PFSK-1 (cell line): ENCODE data around the gene RPA3.

Source experiments
- FOXP2 ChIP-seq: optimal IDR thresholded peaks from 2 replicates; pipeline ENCODE3; 2011; ENCODE audit warnings: borderline replicate concordance, control low read depth, inconsistent platforms; ENCODE audit not compliant: insufficient read depth; ENCODE audit errors: extremely low read length, extremely low read depth
- POLR2AphosphoS5 ChIP-seq: IDR thresholded peaks from 2 replicates; pipeline ENCODE4 v1.6.1; 2012; ENCODE audit warnings: low read depth, mild to moderate bottlenecking, control low read depth, low read length, moderate library complexity
- SIN3A ChIP-seq: IDR thresholded peaks from 2 replicates; pipeline ENCODE4 v1.6.1; 2012; ENCODE audit warnings: mild to moderate bottlenecking, low read length, moderate library complexity, borderline replicate concordance; ENCODE audit not compliant: insufficient read depth
- TAF1 ChIP-seq: IDR thresholded peaks from 2 replicates; pipeline ENCODE4 v1.6.1; 2012; ENCODE audit warnings: low read length, control low read depth, borderline replicate concordance; ENCODE audit not compliant: insufficient read depth
- TF ChIP-seq, protein P1 (sequence below), 2 experiments: IDR thresholded peaks; 2 replicates each; pipeline versions ENCODE4 v1.6.1 to v1.8.0; 2011 to 2012; ENCODE audit warnings: low read depth in 2 of 2, low read length in 2 of 2, control low read depth in 1 of 2, inconsistent platforms in 1 of 2, mild to moderate bottlenecking in 1 of 2, moderate library complexity in 1 of 2; ENCODE audit not compliant: insufficient read depth in 1 of 2

RPA3 gene

DNA sequence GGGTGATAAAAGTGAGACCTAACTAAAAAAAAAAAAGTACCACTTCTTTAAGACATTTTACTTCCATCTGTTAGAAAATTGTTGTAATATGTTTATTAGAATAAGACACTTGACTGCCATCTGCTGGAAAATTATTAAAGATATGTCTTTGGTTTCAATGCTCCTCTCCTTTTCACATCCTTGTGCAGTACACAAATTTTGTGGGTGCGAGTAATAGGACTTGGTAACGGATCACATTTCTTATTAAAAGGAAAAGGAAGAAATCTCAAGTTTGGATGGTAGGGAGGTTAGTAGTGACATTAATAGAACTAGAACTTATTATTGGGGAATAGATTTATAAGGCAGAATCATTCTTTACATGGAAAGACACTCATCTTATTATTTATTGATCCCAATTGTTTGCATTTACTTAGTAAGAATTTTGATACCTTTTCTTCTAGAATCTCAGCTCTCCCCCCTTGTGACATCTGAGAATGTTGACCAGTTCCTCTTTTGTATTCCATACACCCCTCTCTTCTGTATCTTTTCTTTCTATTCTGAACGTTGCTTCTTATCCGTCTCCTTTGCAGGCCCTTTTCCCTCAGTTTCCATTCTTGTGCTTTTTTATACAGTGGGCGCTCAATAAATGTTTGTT lies 43.0 kb upstream of the RPA3 start:
- no peak for TF ChIP-seq TAF1
- TF ChIP-seq SIN3A: no peak
- TF ChIP-seq, protein P1, sequence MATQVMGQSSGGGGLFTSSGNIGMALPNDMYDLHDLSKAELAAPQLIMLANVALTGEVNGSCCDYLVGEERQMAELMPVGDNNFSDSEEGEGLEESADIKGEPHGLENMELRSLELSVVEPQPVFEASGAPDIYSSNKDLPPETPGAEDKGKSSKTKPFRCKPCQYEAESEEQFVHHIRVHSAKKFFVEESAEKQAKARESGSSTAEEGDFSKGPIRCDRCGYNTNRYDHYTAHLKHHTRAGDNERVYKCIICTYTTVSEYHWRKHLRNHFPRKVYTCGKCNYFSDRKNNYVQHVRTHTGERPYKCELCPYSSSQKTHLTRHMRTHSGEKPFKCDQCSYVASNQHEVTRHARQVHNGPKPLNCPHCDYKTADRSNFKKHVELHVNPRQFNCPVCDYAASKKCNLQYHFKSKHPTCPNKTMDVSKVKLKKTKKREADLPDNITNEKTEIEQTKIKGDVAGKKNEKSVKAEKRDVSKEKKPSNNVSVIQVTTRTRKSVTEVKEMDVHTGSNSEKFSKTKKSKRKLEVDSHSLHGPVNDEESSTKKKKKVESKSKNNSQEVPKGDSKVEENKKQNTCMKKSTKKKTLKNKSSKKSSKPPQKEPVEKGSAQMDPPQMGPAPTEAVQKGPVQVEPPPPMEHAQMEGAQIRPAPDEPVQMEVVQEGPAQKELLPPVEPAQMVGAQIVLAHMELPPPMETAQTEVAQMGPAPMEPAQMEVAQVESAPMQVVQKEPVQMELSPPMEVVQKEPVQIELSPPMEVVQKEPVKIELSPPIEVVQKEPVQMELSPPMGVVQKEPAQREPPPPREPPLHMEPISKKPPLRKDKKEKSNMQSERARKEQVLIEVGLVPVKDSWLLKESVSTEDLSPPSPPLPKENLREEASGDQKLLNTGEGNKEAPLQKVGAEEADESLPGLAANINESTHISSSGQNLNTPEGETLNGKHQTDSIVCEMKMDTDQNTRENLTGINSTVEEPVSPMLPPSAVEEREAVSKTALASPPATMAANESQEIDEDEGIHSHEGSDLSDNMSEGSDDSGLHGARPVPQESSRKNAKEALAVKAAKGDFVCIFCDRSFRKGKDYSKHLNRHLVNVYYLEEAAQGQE (IDR thresholded peaks at IDR 0.05; ENCODE audit: insufficient read depth in 1 of 2, low read depth in 2 of 2, low read length in 2 of 2): no peak
- no peak for TF ChIP-seq POLR2AphosphoS5
- TF ChIP-seq FOXP2: no peak

DNA sequence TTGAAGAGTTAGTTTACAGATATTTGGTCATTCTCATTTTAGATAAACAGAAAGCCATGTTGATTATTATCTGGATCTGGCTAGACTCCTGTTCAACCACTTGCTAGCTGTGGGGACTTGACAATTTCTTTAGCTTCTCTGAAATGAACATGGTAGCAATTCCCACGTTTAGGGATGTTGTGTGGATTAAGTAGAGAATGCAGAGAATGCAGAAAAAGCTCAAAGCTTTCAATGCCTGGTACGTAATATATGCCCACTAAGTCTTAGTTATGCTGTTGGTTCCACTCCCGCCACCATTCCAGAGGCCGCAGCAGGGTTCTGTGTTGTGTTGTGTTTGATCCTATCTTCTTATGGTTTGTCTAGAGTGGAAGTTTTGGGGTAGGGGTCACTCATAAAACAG lies 39.2 kb upstream of the RPA3 start:
- TF ChIP-seq, protein P1 (IDR thresholded peaks at IDR 0.05; ENCODE audit: insufficient read depth in 1 of 2, low read depth in 2 of 2, low read length in 2 of 2): no peak
- TF ChIP-seq SIN3A (no peak), POLR2AphosphoS5 (no peak), TAF1 (no peak), FOXP2 (no peak)

DNA sequence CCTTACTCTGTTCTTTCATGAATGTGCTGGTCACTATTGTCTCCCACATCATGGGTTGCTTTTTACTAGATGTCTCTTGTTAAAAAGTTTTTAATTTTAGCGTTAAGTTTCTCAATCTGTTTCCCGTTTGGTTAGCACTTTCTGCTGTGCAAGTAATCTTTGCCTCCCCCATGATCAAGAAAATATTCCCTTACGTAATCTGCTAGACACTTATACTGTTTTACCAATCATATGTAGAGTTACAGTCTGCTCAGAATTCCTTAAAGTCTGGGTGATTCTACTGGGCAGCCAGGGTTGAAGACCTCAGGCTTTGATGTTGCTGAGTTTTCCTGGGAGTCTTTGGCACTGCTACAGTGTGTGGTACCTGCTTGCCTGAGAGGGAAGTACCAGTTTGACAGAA lies 38.2 kb upstream of the RPA3 start:
- TF ChIP-seq POLR2AphosphoS5 (no peak), TAF1 (no peak), FOXP2 (no peak), SIN3A (no peak)
- TF ChIP-seq, protein P1 (IDR thresholded peaks at IDR 0.05; ENCODE audit: insufficient read depth in 1 of 2, low read depth in 2 of 2, low read length in 2 of 2): no peak

DNA sequence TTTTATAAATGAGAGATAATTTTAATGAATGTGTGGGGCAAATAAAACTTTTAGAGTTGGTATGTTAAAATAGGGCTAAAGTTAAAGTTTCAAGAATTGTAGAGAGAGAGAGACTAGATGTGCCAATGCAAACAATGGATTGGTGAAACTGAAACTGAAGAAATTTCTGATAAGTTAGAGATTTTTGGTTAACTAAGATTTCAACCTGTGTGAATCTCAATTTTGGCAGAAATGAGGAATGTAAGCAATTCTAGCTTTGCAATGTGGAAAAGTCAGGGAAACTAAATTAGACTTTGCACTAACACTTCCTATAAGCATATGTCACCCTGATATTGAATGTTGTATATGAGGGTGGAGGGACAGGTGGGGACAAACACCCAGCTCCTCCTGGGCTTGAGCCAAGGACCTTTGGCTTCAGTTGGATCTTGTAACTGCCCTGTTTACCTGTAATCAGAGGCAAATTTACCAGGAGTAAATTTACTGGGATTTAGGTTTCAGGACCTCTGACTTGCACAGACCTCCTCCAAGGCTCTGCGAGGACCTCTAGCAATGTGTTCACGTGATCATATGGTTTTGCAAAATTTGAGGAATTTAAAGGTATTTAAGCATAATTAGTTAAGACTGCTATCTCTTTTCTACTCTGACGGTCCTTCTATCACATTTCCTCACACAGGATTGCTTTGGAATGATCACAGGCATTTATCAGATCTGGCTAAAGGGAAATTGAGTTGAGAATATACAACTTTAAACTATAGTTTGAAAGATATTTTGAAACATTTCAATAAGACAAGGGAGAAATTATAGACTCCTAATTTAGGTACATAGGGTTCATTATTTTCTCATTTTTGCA lies 33.1 kb upstream of the RPA3 start:
- TF ChIP-seq SIN3A (no peak), FOXP2 (no peak)
- TF ChIP-seq, protein P1 (IDR thresholded peaks at IDR 0.05; ENCODE audit: insufficient read depth in 1 of 2, low read depth in 2 of 2, low read length in 2 of 2): no peak
